D721Med (cell line): Measurements from ENCODE around the gene EXOC2.

Experiments used
- DNase-seq: peaks from one replicate; pipeline ENCODE4 v3.0.0; 2011; ENCODE audit warnings: low spot score; ENCODE audit not compliant: insufficient read length
- FAIRE-seq: peaks from 2 replicates; lab custom pipeline; 2011; peaks lifted over from hg19 to GRCh38; lab: Jason Lieb, UNC
- CTCF ChIP-seq: IDR thresholded peaks from 2 replicates; pipeline ENCODE4 v1.5.1; 2012; ENCODE audit warnings: mild to moderate bottlenecking, control low read depth; ENCODE audit not compliant: insufficient read depth; ENCODE audit errors: missing control alignments

The EXOC2 gene

GRCh38 chr6:715709-716491, 23.0 kb upstream of the EXOC2 start:
- no peak for DNase-seq
- no peak for FAIRE-seq

GRCh38 chr6:714100-714499, 21.2 kb upstream of the EXOC2 start:
- FAIRE-seq, result no peak
- TF ChIP-seq CTCF, result no peak
- no peak for DNase-seq

More at GRCh38 chr6:715709-716491, 23.0 kb upstream of the EXOC2 start:
- TF ChIP-seq CTCF, result no peak

- no peak for TF ChIP-seq CTCF
- FAIRE-seq, result no peak
- no peak for DNase-seq
Measured at GRCh38 chr6:713351-713750, 20.4 kb upstream of the EXOC2 start.

- DNase-seq (no peak), FAIRE-seq (no peak)
- TF ChIP-seq CTCF, result no peak
Measured at GRCh38 chr6:712805-713204, 19.9 kb upstream of the EXOC2 start.

- FAIRE-seq (no peak), DNase-seq (no peak)
- TF ChIP-seq CTCF, result no peak
Measured at GRCh38 chr6:711925-712324, 19.0 kb upstream of the EXOC2 start.

- TF ChIP-seq CTCF, result no peak
- no peak for DNase-seq
- FAIRE-seq, result no peak
Measured at GRCh38 chr6:710601-711571, 17.9 kb upstream of the EXOC2 start.
